ENCODE measurements around the gene UBL3.

- TF ChIP-seq TCF7L2 (IDR thresholded peaks at IDR 0.05; ENCODE audit: borderline replicate concordance, extremely low read depth, insufficient read depth, insufficient read length): no peak
- no peak for TF ChIP-seq POLR2A (IDR thresholded peaks at IDR 0.05; ENCODE audit: borderline replicate concordance, extremely low read depth, insufficient read depth, insufficient read length)
- TF ChIP-seq CTCF (IDR thresholded peaks at IDR 0.05 in 2 of 3, conservative IDR thresholded peaks at IDR 0.05 in 1 of 3; ENCODE audit: borderline replicate concordance in 1 of 3, insufficient read depth in 1 of 3, low read depth in 2 of 3, low read length in 2 of 3): no peak
- no peak for TF ChIP-seq EZH2phosphoT487 (IDR thresholded peaks at IDR 0.05; ENCODE audit: borderline replicate concordance)
- no peak for TF ChIP-seq RAD21 (IDR thresholded peaks at IDR 0.05; ENCODE audit: low read depth)
- TF ChIP-seq ZNF274 (IDR thresholded peaks at IDR 0.05; ENCODE audit: low read depth, low read length): no peak
- TF ChIP-seq EZH2 (IDR thresholded peaks at IDR 0.05): no peak
- no peak for TF ChIP-seq POLR2AphosphoS5 (IDR thresholded peaks at IDR 0.05; ENCODE audit: low read depth, low read length)
- no peak for TF ChIP-seq MAX (IDR thresholded peaks at IDR 0.05)
- TF ChIP-seq ELF1 (IDR thresholded peaks at IDR 0.05; ENCODE audit: borderline replicate concordance, low read depth): no peak
- TF ChIP-seq FOSL1 (IDR thresholded peaks at IDR 0.05; ENCODE audit: low read depth): no peak
Observed at GRCh38 chr13:29761160-29761559, 89.3 kb downstream of the UBL3 start.
